OCI-LY7 (cell line): ENCODE data around the gene EEF1A2. TPM values are rescaled to one million over a fixed set of nuclear protein-coding genes. Genes with fewer than 3 reads are reported as not detected.

Source experiments
- BruUV-seq: library from RNA; stranded (reverse); fragments of 400-500 nt; replicated peaks from 2 replicates; lab custom pipeline; 2021; lab: Mats Ljungman, UMichigan
- CTCF ChIA-PET: fragments of 300-600 bp; sonication (Branson Sonifier 250); formaldehyde crosslinking; loops from one replicate; lab custom pipeline; 2022; ENCODE audit warnings: antibody characterized with exemption; ENCODE audit not compliant: unreplicated experiment; lab: Charles Lee
- POLR2A ChIA-PET: fragments of 300-600 bp; sonication (Branson Sonifier 250); formaldehyde crosslinking; loops from one replicate; lab custom pipeline; 2022; ENCODE audit warnings: antibody characterized with exemption; lab: Charles Lee
- DNase-seq: peaks from one replicate; pipeline ENCODE4 v3.0.0-alpha.2; 2015; ENCODE audit warnings: low spot score
- H2AFZ ChIP-seq: fragments of 200-600 bp; sonication (generic), shearing (Covaris generic); 2 replicates; pipeline ENCODE4 v1.6.1; 2014; ENCODE audit warnings: mild to moderate bottlenecking, antibody characterized with exemption, low read length, moderate library complexity
- H3K27ac ChIP-seq: fragments of 200-600 bp; sonication (generic); 2 replicates; pipeline ENCODE4 v1.5.1; 2014; ENCODE audit warnings: mixed run types, low read depth, mild to moderate bottlenecking, moderate library complexity, low read length, inconsistent platforms; ENCODE audit not compliant: poor library complexity, severe bottlenecking
- H3K36me3 ChIP-seq: fragments of 200-600 bp; sonication (generic); 2 replicates; pipeline ENCODE4 v1.6.1; 2014; ENCODE audit warnings: mild to moderate bottlenecking, antibody characterized with exemption, low read length, moderate library complexity, mixed read lengths; ENCODE audit not compliant: insufficient read depth
- H3K4me1 ChIP-seq: fragments of 200-600 bp; sonication (generic); 2 replicates; pipeline ENCODE4 v1.5.1; 2014; ENCODE audit warnings: mild to moderate bottlenecking, low read length; ENCODE audit not compliant: insufficient read depth, poor library complexity, severe bottlenecking
- H3K4me2 ChIP-seq: fragments of 200-600 bp; sonication (generic); 2 replicates; pipeline ENCODE4 v1.6.1; 2014; ENCODE audit warnings: mild to moderate bottlenecking, low read length
- H3K4me3 ChIP-seq: fragments of 200-600 bp; sonication (generic); 2 replicates; pipeline ENCODE4 v1.5.1; 2014; ENCODE audit warnings: mild to moderate bottlenecking, low read depth, low read length; ENCODE audit not compliant: poor library complexity, severe bottlenecking
- H3K79me2 ChIP-seq: fragments of 200-600 bp; sonication (generic); 2 replicates; pipeline ENCODE4 v1.6.1; 2016; ENCODE audit warnings: low read depth, mild to moderate bottlenecking, low read length, moderate library complexity, mixed read lengths; ENCODE audit not compliant: insufficient read depth
- H3K9me2 ChIP-seq: fragments of 200-600 bp; sonication (generic); 2 replicates; pipeline ENCODE4 v1.6.1; 2016; ENCODE audit warnings: mild to moderate bottlenecking, low read length, mixed read lengths; ENCODE audit not compliant: insufficient read depth
- H3K9me3 ChIP-seq: fragments of 200-600 bp; sonication (generic); 2 replicates; pipeline ENCODE4 v1.6.1; 2014; ENCODE audit warnings: mild to moderate bottlenecking, mixed run types, low read length, mixed read lengths
- H4K20me1 ChIP-seq: fragments of 200-600 bp; sonication (generic); 2 replicates; pipeline ENCODE4 v1.6.1; 2014; ENCODE audit warnings: mild to moderate bottlenecking, antibody characterized with exemption, low read length, moderate library complexity, mixed read lengths; ENCODE audit not compliant: insufficient read depth
- CTCF ChIP-seq: fragments of 200-600 bp; sonication (generic); conservative IDR thresholded peaks from 2 replicates; pipeline ENCODE4 v1.5.1; 2014; ENCODE audit warnings: mild to moderate bottlenecking, antibody characterized with exemption, low read length, moderate library complexity, mixed read lengths
- EZH2phosphoT487 ChIP-seq: fragments of 200-600 bp; sonication (generic); IDR thresholded peaks from 2 replicates; pipeline ENCODE4 v1.6.1; 2018; ENCODE audit warnings: low read depth, borderline replicate concordance, mild to moderate bottlenecking, mixed run types, antibody characterized with exemption, low read length, moderate library complexity, mixed read lengths
- intact Hi-C: fragments of 100-400 bp; cut with micrococcal nuclease; formaldehyde crosslinking; loops from one replicate; pipeline ENCODE4 v1.10.0; 2022; ENCODE audit not compliant: unreplicated experiment
- total RNA-seq, 2 experiments: library from RNA; depleted of rRNA in 1 of 2; stranded (reverse); fragments of >200 nt in 1 of 2; shearing (Covaris generic) in 1 of 2; gene quantifications; 2 replicates each; pipeline ENCODE4 v1.2.3, GENCODE V29; 2014 to 2022

The EEF1A2 gene
- total RNA-seq, 2 experiments from 2014 or later: 0.22 TPM; not detected in 1

- intact Hi-C loops: no loop called here
- TF ChIP-seq CTCF: no peak
- no peak for TF ChIP-seq EZH2phosphoT487
- DNase-seq: no peak
- CTCF ChIA-PET: no interaction called here
- no peaks in the 10 kb centered on the region for H3K9me2 ChIP-seq
- H3K79me2 ChIP-seq: no peaks in the 10 kb centered on the region
- H4K20me1 ChIP-seq: no peaks in the 10 kb centered on the region
- H3K36me3 ChIP-seq: no peaks in the 10 kb centered on the region
- POLR2A ChIA-PET: no interaction called here
- no peak overlapping the region for H3K27ac ChIP-seq
- H3K9me3 ChIP-seq: 0 out of 2 replicates have a peak, but pooled peaks cover 5% of the 10 kb centered on the region
- no peak overlapping the region for H3K4me2 ChIP-seq
- H2AFZ ChIP-seq: no peak overlapping the region
- H3K4me3 ChIP-seq: no peak overlapping the region
- no TSS peak for BruUV-seq
- H3K4me1 ChIP-seq: no peaks in the 10 kb centered on the region
These were observed 59.0 kb downstream of the EEF1A2 start for GRCh38 chr20:63439866-63440265.

DNA sequence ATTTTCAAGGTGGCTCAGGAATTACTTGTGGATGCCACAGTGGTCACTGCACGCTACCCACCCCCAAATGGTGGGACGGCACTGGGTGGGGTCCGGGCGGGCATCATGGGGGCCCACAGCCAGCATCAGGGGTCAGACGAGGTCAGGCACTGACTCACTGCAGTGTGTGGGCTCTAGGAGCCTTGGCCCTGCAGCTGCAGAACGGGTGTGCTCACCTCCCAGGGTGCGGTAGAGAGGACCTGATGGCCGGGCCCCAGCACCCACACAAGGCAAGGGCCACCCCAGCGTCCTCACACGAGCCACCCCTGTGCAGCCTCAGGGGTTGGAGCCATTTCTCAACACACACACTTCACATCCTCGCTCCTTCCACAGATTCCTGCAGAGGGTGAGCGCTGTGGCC is 60.8 kb downstream of the EEF1A2 start:
- no peaks in the 10 kb centered on the region for H3K9me2 ChIP-seq
- no TSS peak for BruUV-seq
- no peaks in the 10 kb centered on the region for H3K9me3 ChIP-seq
- no peak for DNase-seq
- TF ChIP-seq CTCF (no peak), EZH2phosphoT487 (no peak)
- no peak overlapping the region for H3K4me2 ChIP-seq
- H3K79me2 ChIP-seq: no peaks in the 10 kb centered on the region
- H3K27ac ChIP-seq: no peak overlapping the region
- intact Hi-C loops: no loop called here
- H3K4me1 ChIP-seq: no peaks in the 10 kb centered on the region
- H4K20me1 ChIP-seq: no peaks in the 10 kb centered on the region
- no peaks in the 10 kb centered on the region for H3K36me3 ChIP-seq
- ChIA-PET CTCF (no interaction called here), POLR2A (no interaction called here)
- no peak overlapping the region for H2AFZ ChIP-seq
- no peak overlapping the region for H3K4me3 ChIP-seq

Other genes with a start within 250 kb of the EEF1A2 start
- gene NKAIN4, start 244.6 kb downstream of the EEF1A2 start, total RNA-seq (2014; rRNA removed; shearing (Covaris generic)): not detected in 2 replicates
- gene NKAIN4, start 244.6 kb downstream of the EEF1A2 start, total RNA-seq (2022): not detected in 2 replicates
- gene ARFGAP1, start 226.3 kb downstream of the EEF1A2 start, total RNA-seq (2014; rRNA removed; shearing (Covaris generic)): 50.4 and 57.9 TPM in 2 replicates
- 105 and 116 TPM in 2 replicates for gene ARFGAP1, start 226.3 kb downstream of the EEF1A2 start, total RNA-seq (2022)
- gene COL20A1, start 205.9 kb downstream of the EEF1A2 start, total RNA-seq (2014; rRNA removed; shearing (Covaris generic)): not detected in 2 replicates
- 0.09 and 0.15 TPM in 2 replicates for gene COL20A1, start 205.9 kb downstream of the EEF1A2 start, total RNA-seq (2022)
- not detected in 2 replicates for gene CHRNA4, start 137.7 kb downstream of the EEF1A2 start, total RNA-seq (2014; rRNA removed; shearing (Covaris generic))
- not detected in 2 replicates for gene CHRNA4, start 137.7 kb downstream of the EEF1A2 start, total RNA-seq (2022)
- not detected in 2 replicates for gene KCNQ2, start 26.4 kb downstream of the EEF1A2 start, total RNA-seq (2014; rRNA removed; shearing (Covaris generic))
- gene KCNQ2, start 26.4 kb downstream of the EEF1A2 start, total RNA-seq (2022): not detected in 2 replicates
- 16.5 and 34.9 TPM in 2 replicates for gene PPDPF, start 21.7 kb upstream of the EEF1A2 start, total RNA-seq (2014; rRNA removed; shearing (Covaris generic))
- 117 and 126 TPM in 2 replicates for gene PPDPF, start 21.7 kb upstream of the EEF1A2 start, total RNA-seq (2022)
- gene PTK6, start 38.3 kb upstream of the EEF1A2 start, total RNA-seq (2014; rRNA removed; shearing (Covaris generic)): 0.05 and 0.13 TPM in 2 replicates
- gene PTK6, start 38.3 kb upstream of the EEF1A2 start, total RNA-seq (2022): 1.8 and 2.0 TPM in 2 replicates
- not detected in 2 replicates for gene SRMS, start 48.7 kb upstream of the EEF1A2 start, total RNA-seq (2014; rRNA removed; shearing (Covaris generic))
- gene SRMS, start 48.7 kb upstream of the EEF1A2 start, total RNA-seq (2022): 0.42 TPM in 1 of 2 replicates, not detected in the other
- 0.15 and 0.41 TPM in 2 replicates for gene FNDC11, start 55.1 kb upstream of the EEF1A2 start, total RNA-seq (2014; rRNA removed; shearing (Covaris generic))
- 2.1 and 3.0 TPM in 2 replicates for gene FNDC11, start 55.1 kb upstream of the EEF1A2 start, total RNA-seq (2022)
- 3.6 and 6.5 TPM in 2 replicates for gene HELZ2, start 75.2 kb upstream of the EEF1A2 start, total RNA-seq (2014; rRNA removed; shearing (Covaris generic))
- 8.3 and 8.6 TPM in 2 replicates for gene HELZ2, start 75.2 kb upstream of the EEF1A2 start, total RNA-seq (2022)
- gene GMEB2, start 128.0 kb upstream of the EEF1A2 start, total RNA-seq (2014; rRNA removed; shearing (Covaris generic)): 14.3 and 15.6 TPM in 2 replicates
- 15.0 and 15.6 TPM in 2 replicates for gene GMEB2, start 128.0 kb upstream of the EEF1A2 start, total RNA-seq (2022)
- gene STMN3, start 154.3 kb upstream of the EEF1A2 start, total RNA-seq (2014; rRNA removed; shearing (Covaris generic)): 4.0 and 6.7 TPM in 2 replicates
- gene STMN3, start 154.3 kb upstream of the EEF1A2 start, total RNA-seq (2022): 6.7 and 7.5 TPM in 2 replicates
- 20.0 and 22.5 TPM in 2 replicates for gene RTEL1, start 159.2 kb upstream of the EEF1A2 start, total RNA-seq (2014; rRNA removed; shearing (Covaris generic))
- 47.2 and 55.0 TPM in 2 replicates for gene RTEL1, start 159.2 kb upstream of the EEF1A2 start, total RNA-seq (2022)
- gene TNFRSF6B, start 197.6 kb upstream of the EEF1A2 start, total RNA-seq (2014; rRNA removed; shearing (Covaris generic)): 1.4 and 6.6 TPM in 2 replicates
- 1.0 TPM in 1 of 2 replicates, not detected in the other for gene TNFRSF6B, start 197.6 kb upstream of the EEF1A2 start, total RNA-seq (2022)
- gene ARFRP1, start 208.9 kb upstream of the EEF1A2 start, total RNA-seq (2014; rRNA removed; shearing (Covaris generic)): 47.9 and 53.3 TPM in 2 replicates
- gene ARFRP1, start 208.9 kb upstream of the EEF1A2 start, total RNA-seq (2022): 82.1 and 85.6 TPM in 2 replicates
- gene ZGPAT, start 209.0 kb upstream of the EEF1A2 start, total RNA-seq (2014; rRNA removed; shearing (Covaris generic)): 43.1 and 43.9 TPM in 2 replicates
- gene ZGPAT, start 209.0 kb upstream of the EEF1A2 start, total RNA-seq (2022): 50.8 and 55.4 TPM in 2 replicates
- 66.3 and 76.4 TPM in 2 replicates for gene LIME1, start 237.6 kb upstream of the EEF1A2 start, total RNA-seq (2014; rRNA removed; shearing (Covaris generic))
- 67.9 and 75.6 TPM in 2 replicates for gene LIME1, start 237.6 kb upstream of the EEF1A2 start, total RNA-seq (2022)
- 69.8 and 77.9 TPM in 2 replicates for gene SLC2A4RG, start 240.7 kb upstream of the EEF1A2 start, total RNA-seq (2014; rRNA removed; shearing (Covaris generic))
- 110 and 113 TPM in 2 replicates for gene SLC2A4RG, start 240.7 kb upstream of the EEF1A2 start, total RNA-seq (2022)